ENCODE results near the gene TPK1. TPM values are rescaled to one million over a fixed set of nuclear protein-coding genes. Genes with fewer than 3 reads are reported as not detected.
A peak's percentile ranks its signal among the peaks of the same experiment; 100 is the strongest.

The TPK1 gene
- total RNA-seq, 2 donors from 2014 or later = 26.2 to 31.3 TPM

DNA sequence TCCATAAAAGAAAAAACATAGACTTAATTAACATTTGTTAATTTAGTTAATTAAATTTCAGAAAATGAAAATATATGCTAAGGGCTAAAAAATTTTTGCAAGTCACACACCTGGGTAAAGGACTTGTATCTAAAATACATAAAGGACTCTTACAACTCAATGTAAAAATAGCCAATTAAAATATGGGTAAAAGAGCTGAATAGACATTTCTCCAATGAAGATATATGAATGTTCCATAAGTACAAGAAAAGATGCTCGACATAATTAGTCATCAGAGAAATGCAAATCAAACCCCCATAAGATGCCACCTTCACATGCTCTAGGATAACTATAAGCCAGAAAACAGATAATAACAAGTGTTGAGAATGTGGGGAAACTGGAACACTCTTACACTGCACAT is 288.0 kb downstream of the TPK1 start:
- DNase-seq (no peak), ATAC-seq (replicated peaks in 1 of 2) (no peak)
- H3K4me3 Mint-ChIP-seq = no peak overlapping the region
- no peaks in the 10 kb centered on the region for H3K9me3 Mint-ChIP-seq
- H3K4me1 Mint-ChIP-seq (ENCODE audit: low read depth) = no peaks in the 10 kb centered on the region
- peaks cover 0 to 2% of the 10 kb centered on the region in 2 donors for H3K36me3 Mint-ChIP-seq (ENCODE audit: insufficient read depth in 2 of 2)
- H3K27ac Mint-ChIP-seq = no peak overlapping the region
- H3K27me3 Mint-ChIP-seq (ENCODE audit: low read depth) = no peaks in the 10 kb centered on the region

DNA sequence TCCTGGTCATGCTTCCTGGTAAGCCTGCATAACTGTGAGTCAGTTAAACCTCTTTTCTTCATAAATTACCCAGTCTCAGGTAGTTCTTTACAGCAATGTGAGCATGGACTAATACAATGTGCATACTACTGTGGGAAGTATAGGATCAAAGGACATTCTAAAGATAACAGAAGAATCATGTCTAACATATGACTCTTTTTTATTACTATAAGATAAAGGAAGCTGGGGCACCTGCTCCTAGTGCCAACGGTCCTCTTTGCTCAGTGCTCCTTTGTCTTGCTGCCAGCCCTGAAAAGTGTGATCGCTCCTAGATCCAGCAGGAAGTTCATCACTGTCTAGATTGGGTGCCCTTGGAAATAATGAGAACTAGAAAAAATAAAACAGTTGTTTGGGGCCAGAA is 289.1 kb downstream of the TPK1 start:
- DNase-seq = no peak

DNA sequence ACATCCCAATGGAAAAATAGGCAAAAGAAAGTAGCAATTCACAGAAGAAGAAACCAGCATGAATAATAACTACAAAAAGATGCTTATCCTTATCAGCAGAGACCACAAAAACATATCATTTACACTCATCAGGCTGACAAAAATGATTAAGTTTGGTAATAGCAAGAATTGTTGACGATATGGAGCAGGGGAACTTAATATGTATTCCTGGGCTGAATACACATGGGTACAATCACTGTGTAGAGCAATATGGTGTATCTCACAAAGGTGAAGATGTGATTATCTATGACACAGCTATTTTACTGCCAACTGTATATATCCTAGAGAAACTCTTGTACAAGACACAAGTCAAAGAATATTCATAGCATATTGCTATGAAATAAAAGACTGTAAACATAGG is 290.5 kb downstream of the TPK1 start:
- peaks cover 2 to 3% of the 10 kb centered on the region in 2 donors for H3K36me3 Mint-ChIP-seq (ENCODE audit: insufficient read depth in 2 of 2)
- H3K27me3 Mint-ChIP-seq (ENCODE audit: low read depth) = no peaks in the 10 kb centered on the region
- no peaks in the 10 kb centered on the region for H3K4me1 Mint-ChIP-seq (ENCODE audit: low read depth)
- H3K4me3 Mint-ChIP-seq = no peak overlapping the region
- ATAC-seq (replicated peaks in 1 of 2) (no peak), DNase-seq (no peak)
- no peaks in the 10 kb centered on the region for H3K9me3 Mint-ChIP-seq
- H3K27ac Mint-ChIP-seq = no peak overlapping the region

More for the DNA sequence above, 289.1 kb downstream of the TPK1 start:
- Mint-ChIP-seq H3K9me3 (no peaks in the 10 kb centered on the region), H3K36me3 (ENCODE audit: insufficient read depth in 2 of 2) (peaks cover 2 to 3% of the 10 kb centered on the region in 2 donors), H3K27ac (no peak overlapping the region), H3K4me1 (ENCODE audit: low read depth) (no peaks in the 10 kb centered on the region), H3K27me3 (ENCODE audit: low read depth) (no peaks in the 10 kb centered on the region), H3K4me3 (no peak overlapping the region)
- ATAC-seq (replicated peaks in 1 of 2) = no peak

DNA sequence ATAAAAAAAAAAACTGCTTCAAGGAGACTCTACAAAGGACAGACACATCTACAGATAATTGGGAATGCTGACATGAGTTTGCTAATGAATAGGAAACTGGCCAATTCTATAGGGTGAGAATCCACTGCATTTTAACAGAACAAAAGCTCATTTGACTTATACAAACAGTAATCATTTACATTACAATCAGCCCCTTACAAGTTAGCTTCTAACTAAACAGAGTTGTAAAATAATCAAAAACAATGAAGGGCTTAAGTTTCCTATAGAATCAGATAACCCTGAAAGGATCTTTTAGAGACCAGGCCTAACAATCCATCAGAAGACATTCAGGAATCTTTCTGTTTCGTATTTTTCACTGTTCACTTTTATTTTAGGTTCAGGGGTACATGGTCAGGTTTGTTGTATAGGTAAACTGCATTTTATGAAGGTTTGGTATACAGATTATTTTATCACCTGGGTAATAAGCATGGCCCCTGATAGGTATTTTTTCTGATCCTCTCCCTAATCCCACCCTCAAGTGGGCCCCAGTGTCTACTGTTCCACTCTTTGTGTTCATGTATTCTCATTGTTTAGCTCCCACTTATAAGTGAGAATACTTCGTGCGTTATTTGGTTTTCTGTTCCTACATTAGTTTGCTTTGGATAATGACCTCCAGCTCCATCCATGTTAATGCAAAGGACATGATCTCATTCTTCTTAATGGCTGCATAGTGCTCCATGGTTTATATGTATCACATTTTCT is 301.0 kb downstream of the TPK1 start:
- peaks cover 0 to 2% of the 10 kb centered on the region in 2 donors for H3K9me3 Mint-ChIP-seq
- H3K27me3 Mint-ChIP-seq (ENCODE audit: low read depth) = no peaks in the 10 kb centered on the region

DNA sequence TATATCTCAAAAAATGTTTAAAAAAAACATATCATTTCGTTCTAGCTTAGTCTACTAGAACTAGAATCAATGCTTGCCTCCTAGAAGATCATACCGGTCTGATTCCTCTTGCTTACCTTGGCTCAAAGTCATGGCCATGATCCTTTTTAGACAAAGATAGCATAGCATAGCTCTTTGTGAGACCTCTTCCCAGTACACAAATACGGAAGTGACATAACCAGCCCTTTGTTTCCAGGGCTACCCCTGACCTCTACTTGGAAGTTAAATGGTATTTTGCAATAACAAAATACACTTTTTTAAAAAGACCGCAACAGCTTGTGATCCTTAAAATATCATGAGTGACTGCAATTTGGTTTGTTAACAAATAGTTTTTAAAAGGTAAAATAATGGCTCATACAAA is 301.7 kb downstream of the TPK1 start:
- Mint-ChIP-seq H3K27ac (no peak overlapping the region), H3K36me3 (ENCODE audit: insufficient read depth in 2 of 2) (peaks cover 0 to 6% of the 10 kb centered on the region in 2 donors), H3K9me3 (peaks cover 0 to 2% of the 10 kb centered on the region in 2 donors), H3K4me1 (ENCODE audit: low read depth) (peaks cover 3% of the 10 kb centered on the region), H3K4me3 (no peak overlapping the region), H3K27me3 (ENCODE audit: low read depth) (no peaks in the 10 kb centered on the region)
- DNase-seq (no peak), ATAC-seq (replicated peaks in 1 of 2) (no peak)

More for the DNA sequence above, 301.0 kb downstream of the TPK1 start:
- peaks cover 0 to 6% of the 10 kb centered on the region in 2 donors for H3K36me3 Mint-ChIP-seq (ENCODE audit: insufficient read depth in 2 of 2)
- ATAC-seq (replicated peaks in 1 of 2) (no peak), DNase-seq (no peak)
- no peaks in the 10 kb centered on the region for H3K4me1 Mint-ChIP-seq (ENCODE audit: low read depth)
- no peak overlapping the region for H3K27ac Mint-ChIP-seq
- H3K4me3 Mint-ChIP-seq = no peak overlapping the region

DNA sequence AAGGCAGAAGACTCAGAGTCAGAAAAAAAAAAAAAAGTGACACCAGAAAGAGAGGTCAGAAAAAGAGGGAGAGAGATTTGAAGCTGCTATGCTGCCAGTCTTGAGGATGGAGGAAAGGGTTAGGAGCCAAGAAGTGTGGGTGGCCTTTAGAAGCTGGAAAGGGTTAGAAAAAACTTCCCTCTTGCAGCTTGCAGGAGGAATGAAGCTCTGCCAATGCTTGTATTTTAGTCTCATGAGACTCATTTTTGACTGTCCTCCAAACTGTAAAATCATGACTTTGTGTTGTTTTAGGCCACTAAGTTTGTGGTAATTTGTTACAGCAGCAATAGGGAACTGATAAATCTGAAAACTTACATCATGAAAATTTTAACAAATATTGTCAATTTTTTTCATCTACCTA is 304.7 kb downstream of the TPK1 start:
- H3K4me3 Mint-ChIP-seq = no peak overlapping the region
- H3K36me3 Mint-ChIP-seq (ENCODE audit: insufficient read depth in 2 of 2) = peaks cover 0 to 5% of the 10 kb centered on the region in 2 donors
- ATAC-seq (replicated peaks in 1 of 2) (no peak), DNase-seq (no peak)
- no peaks in the 10 kb centered on the region for H3K27me3 Mint-ChIP-seq (ENCODE audit: low read depth)
- H3K4me1 Mint-ChIP-seq (ENCODE audit: low read depth) = peaks cover 6% of the 10 kb centered on the region
- peaks cover 0 to 2% of the 10 kb centered on the region in 2 donors for H3K9me3 Mint-ChIP-seq
- no peak overlapping the region for H3K27ac Mint-ChIP-seq

DNA sequence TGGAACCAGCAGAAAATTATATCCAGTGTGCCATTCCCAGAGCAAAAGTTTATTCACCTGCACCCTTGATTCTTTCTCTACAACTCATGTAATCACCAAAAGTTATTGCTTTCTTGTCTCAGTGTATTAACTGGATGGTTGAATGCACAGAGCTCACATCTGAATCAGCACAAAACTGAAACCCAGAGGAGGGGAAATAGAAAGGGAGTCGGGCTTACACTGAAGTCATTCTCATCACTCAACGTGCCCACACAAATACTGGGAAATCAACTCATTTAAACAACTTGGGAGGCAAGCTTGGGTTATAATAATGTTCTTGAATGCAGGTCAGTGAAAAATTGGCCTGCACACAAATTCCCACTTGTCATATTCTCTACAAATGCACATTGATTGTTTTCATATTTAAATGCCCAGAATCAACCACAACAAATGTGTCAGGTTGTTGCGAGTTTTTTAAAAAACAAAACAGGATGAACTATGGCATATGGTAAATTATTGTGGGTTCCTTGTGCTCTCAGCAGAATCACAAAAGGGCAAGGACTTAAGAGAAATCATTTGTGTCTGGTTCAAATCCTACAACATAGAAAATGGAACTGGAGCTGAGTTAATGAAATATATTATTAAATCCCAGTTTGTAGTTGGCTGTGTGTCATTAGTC is 306.5 kb downstream of the TPK1 start:
- Mint-ChIP-seq H3K36me3 (ENCODE audit: insufficient read depth in 2 of 2) (no peaks in the 10 kb centered on the region), H3K9me3 (no peaks in the 10 kb centered on the region), H3K27ac (peak overlapping the region; percentile 9), H3K4me3 (no peak overlapping the region), H3K27me3 (ENCODE audit: low read depth) (no peaks in the 10 kb centered on the region), H3K4me1 (ENCODE audit: low read depth) (peaks cover 6% of the 10 kb centered on the region)
- ATAC-seq (replicated peaks in 1 of 2) = peak; percentile 43 to 54
- DNase-seq = peak in 1 of 2 donors; percentile 2

DNA sequence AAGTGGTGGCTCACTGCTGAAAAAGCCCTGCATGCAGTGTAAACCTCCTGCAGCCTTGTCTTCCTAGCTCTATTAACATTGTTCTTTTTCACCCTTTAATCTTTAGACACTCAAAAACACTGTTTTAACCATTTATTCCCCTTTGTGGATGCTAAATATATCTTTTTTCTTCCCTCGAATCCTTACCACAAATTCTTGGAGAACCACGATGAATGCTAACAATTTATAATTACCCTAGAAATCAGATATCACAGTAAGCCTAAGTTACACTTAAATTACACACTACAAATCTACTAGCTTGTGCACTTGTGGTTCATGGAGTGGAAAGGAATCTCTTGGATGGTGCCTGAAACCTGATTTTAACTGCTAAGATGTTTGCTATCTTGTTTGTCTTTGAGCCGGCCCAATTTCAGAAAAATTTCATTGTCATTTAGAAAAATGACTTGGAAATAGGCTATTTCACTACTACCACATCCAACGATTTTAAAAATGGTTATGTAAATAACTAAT is 307.3 kb downstream of the TPK1 start:
- H3K36me3 Mint-ChIP-seq (ENCODE audit: insufficient read depth in 2 of 2) = no peaks in the 10 kb centered on the region
- peaks cover 6% of the 10 kb centered on the region for H3K4me1 Mint-ChIP-seq (ENCODE audit: low read depth)
- H3K9me3 Mint-ChIP-seq = no peaks in the 10 kb centered on the region
- no peak overlapping the region for H3K4me3 Mint-ChIP-seq
- peak overlapping the region; percentile 21 for H3K27ac Mint-ChIP-seq
- no peak for DNase-seq
- ATAC-seq (replicated peaks in 1 of 2) = no peak
- no peaks in the 10 kb centered on the region for H3K27me3 Mint-ChIP-seq (ENCODE audit: low read depth)

DNA sequence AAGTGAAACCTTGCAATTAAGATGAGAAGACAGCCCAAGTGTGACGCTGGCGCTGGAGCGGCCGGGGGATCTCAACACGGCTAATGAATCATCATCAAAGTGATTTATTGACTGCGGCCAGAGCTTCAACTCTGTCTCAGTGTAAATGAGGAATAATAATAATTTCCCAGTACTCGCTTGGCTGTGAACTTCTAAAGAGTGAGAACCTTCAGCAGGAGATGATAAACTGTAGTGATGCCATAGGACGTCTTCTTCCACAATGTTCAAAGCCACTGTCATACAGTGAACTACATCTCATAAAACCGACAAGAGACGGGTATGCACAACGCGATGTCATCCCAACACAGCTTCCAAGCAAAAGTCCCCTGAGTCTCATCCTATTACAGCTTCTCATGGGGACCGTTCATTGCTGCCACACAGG is 308.8 kb downstream of the TPK1 start:
- H3K4me3 Mint-ChIP-seq = no peak overlapping the region
- no peaks in the 10 kb centered on the region for H3K36me3 Mint-ChIP-seq (ENCODE audit: insufficient read depth in 2 of 2)
- H3K9me3 Mint-ChIP-seq = no peaks in the 10 kb centered on the region

DNA sequence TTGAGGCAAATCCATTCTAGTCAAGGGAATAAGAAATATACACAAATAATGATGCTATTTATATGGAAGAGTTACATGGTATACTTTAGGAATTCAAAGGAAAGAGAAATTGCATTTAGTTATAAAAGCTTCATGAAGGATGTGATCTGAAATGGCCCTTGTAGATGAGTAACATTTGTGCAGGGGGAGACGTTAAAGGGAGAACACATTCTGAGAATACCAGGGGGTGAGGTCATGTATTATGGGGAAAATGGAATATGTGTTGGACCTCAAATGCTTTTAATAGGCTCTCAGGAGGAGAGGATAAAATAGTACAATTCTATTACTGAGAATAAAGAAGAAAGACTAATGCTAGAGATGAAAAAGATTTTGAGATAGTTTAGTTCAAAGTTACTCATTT is 309.9 kb downstream of the TPK1 start:
- Mint-ChIP-seq H3K9me3 (no peaks in the 10 kb centered on the region), H3K36me3 (ENCODE audit: insufficient read depth in 2 of 2) (no peaks in the 10 kb centered on the region), H3K27ac (no peak overlapping the region), H3K27me3 (ENCODE audit: low read depth) (no peaks in the 10 kb centered on the region), H3K4me3 (no peak overlapping the region), H3K4me1 (ENCODE audit: low read depth) (peaks cover 6% of the 10 kb centered on the region)
- DNase-seq (no peak), ATAC-seq (replicated peaks in 1 of 2) (no peak)

More for the DNA sequence above, 308.8 kb downstream of the TPK1 start:
- no peak for ATAC-seq (replicated peaks in 1 of 2)
- no peak for DNase-seq
- Mint-ChIP-seq H3K4me1 (ENCODE audit: low read depth) (peaks cover 6% of the 10 kb centered on the region), H3K27ac (no peak overlapping the region), H3K27me3 (ENCODE audit: low read depth) (no peaks in the 10 kb centered on the region)

DNA sequence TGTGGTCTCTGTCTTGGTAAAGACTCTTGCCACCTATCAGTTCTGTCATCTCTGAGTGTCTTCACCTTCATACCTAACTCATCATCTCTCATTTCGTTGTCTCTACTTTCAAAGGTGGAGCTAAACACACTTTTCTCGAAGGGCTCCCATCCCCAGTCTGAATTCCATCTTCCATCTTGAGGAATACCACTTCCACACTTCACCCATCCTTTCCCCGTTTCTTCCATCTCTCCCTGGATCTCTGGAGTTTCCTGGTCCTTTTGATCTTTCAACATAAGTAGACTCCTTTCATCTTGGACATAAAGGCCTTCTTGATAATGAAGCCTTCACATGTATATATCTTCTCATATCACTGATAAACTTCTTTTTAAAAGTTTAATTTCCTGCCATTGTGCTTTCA is 311.6 kb downstream of the TPK1 start:
- H3K27ac Mint-ChIP-seq = no peak overlapping the region
- H3K36me3 Mint-ChIP-seq (ENCODE audit: insufficient read depth in 2 of 2) = no peaks in the 10 kb centered on the region
- H3K9me3 Mint-ChIP-seq = no peaks in the 10 kb centered on the region
- H3K27me3 Mint-ChIP-seq (ENCODE audit: low read depth) = no peaks in the 10 kb centered on the region
- ATAC-seq (replicated peaks in 1 of 2) (no peak), DNase-seq (no peak)
- no peak overlapping the region for H3K4me3 Mint-ChIP-seq
- peaks cover 7% of the 10 kb centered on the region for H3K4me1 Mint-ChIP-seq (ENCODE audit: low read depth)

DNA sequence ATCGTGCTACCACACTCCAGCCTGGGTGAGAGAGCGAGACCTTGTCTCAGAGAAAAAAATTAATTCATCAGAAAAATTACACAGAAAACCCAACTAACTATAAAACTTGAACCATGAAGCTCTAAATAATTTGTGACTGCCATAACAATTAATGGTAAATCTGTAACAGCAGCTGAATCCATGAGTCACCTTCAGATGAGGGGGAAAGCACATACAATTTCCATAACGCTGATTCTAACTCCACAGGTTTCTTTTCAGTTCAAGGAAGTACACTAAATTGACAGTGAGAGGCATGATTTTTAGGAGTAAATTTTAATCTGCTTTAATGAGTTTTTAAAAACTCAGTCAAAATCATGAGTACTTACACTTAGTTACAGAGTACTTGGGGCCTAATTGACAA is 312.2 kb downstream of the TPK1 start:
- DNase-seq (no peak), ATAC-seq (replicated peaks in 1 of 2) (no peak)
- no peaks in the 10 kb centered on the region for H3K36me3 Mint-ChIP-seq (ENCODE audit: insufficient read depth in 2 of 2)
- H3K9me3 Mint-ChIP-seq = no peaks in the 10 kb centered on the region
- no peak overlapping the region for H3K27ac Mint-ChIP-seq
- no peak overlapping the region for H3K4me3 Mint-ChIP-seq
- H3K4me1 Mint-ChIP-seq (ENCODE audit: low read depth) = peaks cover 5% of the 10 kb centered on the region
- H3K27me3 Mint-ChIP-seq (ENCODE audit: low read depth) = no peaks in the 10 kb centered on the region

DNA sequence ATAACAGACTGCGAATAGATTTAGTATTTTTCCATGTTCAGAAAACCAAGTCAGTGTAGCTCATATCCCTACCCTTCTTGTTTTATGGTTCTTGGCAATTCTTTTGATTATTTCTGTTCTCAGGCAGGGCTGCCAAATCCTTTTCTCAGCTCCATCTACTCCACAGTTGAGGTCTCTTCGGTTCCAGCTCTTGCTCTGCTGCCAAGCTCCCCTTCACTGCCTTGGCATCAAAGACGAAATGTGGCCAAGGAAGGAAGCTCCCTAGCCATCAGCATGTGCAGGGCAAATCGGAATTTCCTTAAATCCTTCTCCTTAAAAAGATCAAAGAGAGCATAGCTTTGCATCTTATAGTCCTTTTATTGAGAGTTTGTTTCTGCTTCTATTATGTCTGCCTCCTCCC is 315.9 kb downstream of the TPK1 start:
- Mint-ChIP-seq H3K4me3 (no peak overlapping the region), H3K27me3 (ENCODE audit: low read depth) (no peaks in the 10 kb centered on the region), H3K4me1 (ENCODE audit: low read depth) (peaks cover 5% of the 10 kb centered on the region), H3K36me3 (ENCODE audit: insufficient read depth in 2 of 2) (no peaks in the 10 kb centered on the region), H3K9me3 (no peaks in the 10 kb centered on the region), H3K27ac (peak overlapping the region; percentile 59)
- ATAC-seq (replicated peaks in 1 of 2) (no peak), DNase-seq (no peak)

Measured in activated T-cell treated with anti-CD3 and anti-CD28 coated beads, Interleukin-2, amount 50 U/mL, for 72 hours (primary cell).